GM23338 (cell line): ENCODE measurements around the gene KCNC4. TPM values are rescaled to one million over a fixed set of nuclear protein-coding genes. Genes with fewer than 3 reads are reported as not detected.

Experiments used
- ATAC-seq: fragments of 200-7000 bp; cut with Tn5 transposase; 3 replicates; pipeline ENCODE4 v1.9.1; 2020
- DNase-seq: peaks from one replicate; pipeline ENCODE4 v3.0.0-alpha.2; 2015; ENCODE audit warnings: low spot score
- H2AFZ ChIP-seq: fragments of 200-600 bp; sonication (generic); 2 replicates; pipeline ENCODE4 v1.8.0; 2016; ENCODE audit warnings: antibody characterized with exemption, mild to moderate bottlenecking, moderate library complexity
- H3F3A ChIP-seq: fragments of 200-600 bp; sonication (generic); replicated peaks from 2 replicates; pipeline ENCODE4 v1.8.0; 2017; ENCODE audit warnings: antibody characterized with exemption, mixed run types, low read depth
- H3K27ac ChIP-seq: fragments of 200-600 bp; sonication (generic); 2 replicates; pipeline ENCODE4 v1.6.1; 2016; ENCODE audit warnings: low read depth
- H3K27me3 ChIP-seq: fragments of 200-600 bp; sonication (generic); 2 replicates; pipeline ENCODE4 v1.8.0; 2016; ENCODE audit warnings: mild to moderate bottlenecking, mixed run types, moderate library complexity; ENCODE audit not compliant: insufficient read depth
- H3K36me3 ChIP-seq: fragments of 200-600 bp; sonication (generic); 2 replicates; pipeline ENCODE4 v1.8.0; 2016; ENCODE audit warnings: mild to moderate bottlenecking; ENCODE audit not compliant: insufficient read depth
- H3K4me1 ChIP-seq: fragments of 200-600 bp; sonication (generic); 2 replicates; pipeline ENCODE4 v1.8.0; 2016; ENCODE audit warnings: mild to moderate bottlenecking, moderate library complexity; ENCODE audit not compliant: insufficient read depth
- H3K4me2 ChIP-seq: fragments of 200-600 bp; sonication (generic); 2 replicates; pipeline ENCODE4 v1.7.1; 2017; ENCODE audit warnings: mixed run types
- H3K4me3 ChIP-seq: fragments of 200-600 bp; sonication (generic); 2 replicates; pipeline ENCODE4 v1.6.1; 2016; ENCODE audit warnings: mixed run types
- H3K79me2 ChIP-seq: fragments of 200-600 bp; sonication (generic); replicated peaks from 2 replicates; pipeline ENCODE4 v1.8.0; 2017; ENCODE audit warnings: mild to moderate bottlenecking; ENCODE audit not compliant: insufficient read depth
- H3K9me2 ChIP-seq: fragments of 200-600 bp; sonication (generic); 2 replicates; pipeline ENCODE4 v1.8.0; 2017; ENCODE audit not compliant: insufficient read depth
- H4K20me1 ChIP-seq: fragments of 200-600 bp; sonication (generic); replicated peaks from 2 replicates; pipeline ENCODE4 v1.8.0; 2017; ENCODE audit warnings: mild to moderate bottlenecking; ENCODE audit not compliant: insufficient read depth
- H3K27ac Mint-ChIP-seq: 2 replicates; pipeline ENCODE4 v1.8.0; 2020; ENCODE audit warnings: inconsistent platforms, mild to moderate bottlenecking, moderate library complexity, mixed read lengths
- H3K27me3 Mint-ChIP-seq: 3 replicates; pipeline ENCODE4 v1.8.0; 2022; ENCODE audit warnings: low read depth, mild to moderate bottlenecking, moderate library complexity, mixed read lengths, inconsistent platforms; ENCODE audit not compliant: insufficient read depth, poor library complexity
- H3K36me3 Mint-ChIP-seq: 3 replicates; pipeline ENCODE4 v1.8.0; 2021; ENCODE audit warnings: low read depth, mild to moderate bottlenecking, inconsistent platforms, moderate library complexity, mixed read lengths
- H3K4me1 Mint-ChIP-seq: 3 replicates; pipeline ENCODE4 v1.8.0; 2020; ENCODE audit warnings: mild to moderate bottlenecking, inconsistent platforms, mixed read lengths
- H3K4me3 Mint-ChIP-seq: 3 replicates; pipeline ENCODE4 v1.8.0; 2021; ENCODE audit warnings: moderate library complexity, mild to moderate bottlenecking, inconsistent platforms, mixed read lengths
- H3K9me3 Mint-ChIP-seq: 3 replicates; pipeline ENCODE4 v1.8.0; 2020; ENCODE audit warnings: moderate library complexity, mild to moderate bottlenecking, inconsistent platforms, mixed read lengths
- CREB1 ChIP-seq: fragments of 250-450 bp; sonication (Bioruptor Pico); IDR thresholded peaks from 2 replicates; pipeline ENCODE4 v1.5.0; 2020; ENCODE audit warnings: low read depth, mild to moderate bottlenecking, moderate library complexity
- CTCF ChIP-seq, 2 experiments: fragments of 200-600 bp in 1 of 2; sonication (generic) in 1 of 2; conservative IDR thresholded peaks; 2 replicates each; pipeline versions ENCODE4 v1.5.1 to v1.6.1; 2016 to 2017; ENCODE audit warnings: antibody characterized with exemption in 2 of 2, low read depth in 2 of 2, mild to moderate bottlenecking in 2 of 2, moderate library complexity in 1 of 2
- ETS1 ChIP-seq: IDR thresholded peaks from 2 replicates; pipeline ENCODE4 v1.6.1; 2016; ENCODE audit warnings: antibody characterized with exemption
- EZH2 ChIP-seq: fragments of 200-600 bp; sonication (generic); IDR thresholded peaks from one replicate; pipeline ENCODE4 v1.8.0; 2017; ENCODE audit warnings: antibody characterized with exemption, mild to moderate bottlenecking, low read depth; ENCODE audit not compliant: unreplicated experiment
- EZH2phosphoT487 ChIP-seq: fragments of 200-600 bp; sonication (generic); IDR thresholded peaks from one replicate; pipeline ENCODE4 v1.8.1; 2018; ENCODE audit warnings: antibody characterized with exemption; ENCODE audit not compliant: unreplicated experiment
- JUNB ChIP-seq: IDR thresholded peaks from one replicate; pipeline ENCODE4 v1.6.1; 2016; ENCODE audit warnings: antibody characterized with exemption; ENCODE audit not compliant: unreplicated experiment
- NANOG ChIP-seq: IDR thresholded peaks from 2 replicates; pipeline ENCODE4 v1.6.1; 2016; ENCODE audit warnings: antibody characterized with exemption, borderline replicate concordance
- REST ChIP-seq: IDR thresholded peaks from one replicate; pipeline ENCODE4 v1.6.1; 2018; ENCODE audit warnings: antibody characterized with exemption; ENCODE audit not compliant: unreplicated experiment
- STAT1 ChIP-seq: IDR thresholded peaks from one replicate; pipeline ENCODE4 v1.6.1; 2016; ENCODE audit warnings: antibody characterized with exemption; ENCODE audit not compliant: unreplicated experiment
- ZNF114 ChIP-seq: fragments of 250-450 bp; sonication (Bioruptor Pico); IDR thresholded peaks from 2 replicates; pipeline ENCODE4 v1.5.0; 2020; ENCODE audit warnings: mild to moderate bottlenecking, moderate library complexity
- ZNF331 ChIP-seq: fragments of 250-450 bp; sonication (Bioruptor Pico); IDR thresholded peaks from 2 replicates; pipeline ENCODE4 v1.5.0; 2020; ENCODE audit warnings: low read depth, mild to moderate bottlenecking, moderate library complexity
- polyA plus RNA-seq: library from polyadenylated mRNA; unstranded; fragments of >200 nt; fragmentation: Nextera tagmentation; extraction: Ambion mirVana; gene quantifications from 2 replicates; pipeline ENCODE4 v1.2.1, GENCODE V29; 2016
- total RNA-seq: library from RNA; depleted of rRNA; stranded (reverse); fragments of >200 nt; shearing (Covaris generic); gene quantifications from 2 replicates; pipeline ENCODE4 v1.2.3, GENCODE V29; 2014

The KCNC4 gene
- total and polyA plus RNA-seq, 2 experiments from 2014 or later = 3.5 to 10.7 TPM

GRCh38 chr1:110165761-110166231, 44.3 kb upstream of the KCNC4 start (continued):
- TF ChIP-seq ZNF114 (CRISPR knock-in tag) (no peak), CREB1 (CRISPR knock-in tag) (no peak), CTCF (conservative IDR thresholded peaks at IDR 0.05; ENCODE audit: low read depth in 2 of 2) (no peak), EZH2phosphoT487 (no peak), ETS1 (no peak), EZH2 (no peak), JUNB (no peak), REST (no peak), ZNF331 (CRISPR knock-in tag) (no peak), STAT1 (no peak)

- H3K9me3 Mint-ChIP-seq = no peaks in the 10 kb centered on the region
- ATAC-seq = no peak
Observed at GRCh38 chr1:110166861-110167260, 43.3 kb upstream of the KCNC4 start.

More at GRCh38 chr1:110166861-110167260, 43.3 kb upstream of the KCNC4 start:
- Mint-ChIP-seq H3K4me3 (no peak overlapping the region), H3K4me1 (peaks cover 5% of the 10 kb centered on the region), H3K27ac (no peak overlapping the region), H3K36me3 (no peaks in the 10 kb centered on the region), H3K27me3 (peaks cover 4% of the 10 kb centered on the region)
- Histone ChIP-seq H3K36me3 (no peaks in the 10 kb centered on the region), H3K4me3 (no peak overlapping the region), H3K27ac (no peak overlapping the region), H3K4me2 (no peak overlapping the region), H4K20me1 (no peaks in the 10 kb centered on the region), H3K4me1 (no peaks in the 10 kb centered on the region), H3K9me2 (0 out of 2 replicates have a peak, but pooled peaks cover 4% of the 10 kb centered on the region), H3F3A (no peaks in the 10 kb centered on the region), H2AFZ (no peak overlapping the region), H3K27me3 (no peaks in the 10 kb centered on the region), H3K79me2 (no peaks in the 10 kb centered on the region)
- DNase-seq = no peak
- no peak for TF ChIP-seq STAT1
- no peak for TF ChIP-seq JUNB
- no peak for TF ChIP-seq NANOG
- no peak for TF ChIP-seq ZNF331 (CRISPR knock-in tag)
- no peak for TF ChIP-seq EZH2phosphoT487
